Measurements from ENCODE around the gene RAI14.

RAI14 gene

DNA sequence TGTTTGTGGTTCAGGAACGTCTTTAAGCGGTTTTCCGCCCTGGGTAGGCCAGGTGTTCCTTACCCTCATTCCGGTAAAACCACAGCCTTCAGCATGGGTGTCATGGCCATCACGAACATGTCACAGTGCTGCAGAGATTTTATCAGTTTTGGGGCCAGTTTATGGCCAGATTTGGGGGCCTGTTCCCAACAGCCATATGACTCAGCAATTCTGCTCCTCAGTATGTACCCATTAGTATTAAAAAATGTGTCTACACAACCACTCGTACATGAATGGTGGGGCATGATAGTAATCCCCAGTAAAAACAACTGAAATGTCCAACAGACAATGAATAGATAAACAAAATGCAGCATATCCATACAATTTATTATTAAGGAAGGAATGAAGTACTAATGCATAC is 130.9 kb downstream of the RAI14 start:
- no peak overlapping the region for H3K4me3 ChIP-seq (replicated peaks; ENCODE audit: low read depth, low read length)
- TF ChIP-seq, protein P1, sequence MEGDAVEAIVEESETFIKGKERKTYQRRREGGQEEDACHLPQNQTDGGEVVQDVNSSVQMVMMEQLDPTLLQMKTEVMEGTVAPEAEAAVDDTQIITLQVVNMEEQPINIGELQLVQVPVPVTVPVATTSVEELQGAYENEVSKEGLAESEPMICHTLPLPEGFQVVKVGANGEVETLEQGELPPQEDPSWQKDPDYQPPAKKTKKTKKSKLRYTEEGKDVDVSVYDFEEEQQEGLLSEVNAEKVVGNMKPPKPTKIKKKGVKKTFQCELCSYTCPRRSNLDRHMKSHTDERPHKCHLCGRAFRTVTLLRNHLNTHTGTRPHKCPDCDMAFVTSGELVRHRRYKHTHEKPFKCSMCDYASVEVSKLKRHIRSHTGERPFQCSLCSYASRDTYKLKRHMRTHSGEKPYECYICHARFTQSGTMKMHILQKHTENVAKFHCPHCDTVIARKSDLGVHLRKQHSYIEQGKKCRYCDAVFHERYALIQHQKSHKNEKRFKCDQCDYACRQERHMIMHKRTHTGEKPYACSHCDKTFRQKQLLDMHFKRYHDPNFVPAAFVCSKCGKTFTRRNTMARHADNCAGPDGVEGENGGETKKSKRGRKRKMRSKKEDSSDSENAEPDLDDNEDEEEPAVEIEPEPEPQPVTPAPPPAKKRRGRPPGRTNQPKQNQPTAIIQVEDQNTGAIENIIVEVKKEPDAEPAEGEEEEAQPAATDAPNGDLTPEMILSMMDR (IDR thresholded peaks at IDR 0.05; ENCODE audit: low read depth, low read length, missing control alignments) = no peak
- DNase-seq (ENCODE audit: extremely low read depth, low read depth) = no peak

DNA sequence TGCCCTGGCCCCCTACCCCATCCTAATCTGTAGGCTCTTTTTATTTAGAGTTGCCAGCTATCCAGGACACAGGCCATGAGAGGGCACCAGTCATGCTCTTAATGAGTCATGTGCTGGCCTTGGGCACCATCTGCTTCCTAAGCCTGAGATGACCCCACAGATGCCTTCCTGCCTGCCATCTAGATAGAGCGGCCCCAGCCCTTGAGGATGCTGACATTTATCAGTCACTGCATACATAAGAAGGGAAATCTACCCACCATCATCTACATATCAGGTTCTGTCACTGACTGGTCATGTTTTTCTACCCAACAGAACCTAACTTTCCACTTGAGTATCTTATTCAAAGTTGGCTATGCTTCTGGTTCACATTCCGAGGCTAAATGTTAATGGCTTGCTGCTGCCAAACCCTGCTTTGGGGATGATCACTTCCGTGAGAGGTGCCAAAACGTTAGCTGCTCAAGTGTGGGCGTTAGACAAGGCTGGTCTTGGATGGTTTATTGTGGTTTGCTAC is 132.9 kb downstream of the RAI14 start:
- DNase-seq (ENCODE audit: extremely low read depth, low read depth) = no peak
- TF ChIP-seq, protein P1 (IDR thresholded peaks at IDR 0.05; ENCODE audit: low read depth, low read length, missing control alignments) = no peak
- H3K4me3 ChIP-seq (replicated peaks; ENCODE audit: low read depth, low read length) = no peak overlapping the region

DNA sequence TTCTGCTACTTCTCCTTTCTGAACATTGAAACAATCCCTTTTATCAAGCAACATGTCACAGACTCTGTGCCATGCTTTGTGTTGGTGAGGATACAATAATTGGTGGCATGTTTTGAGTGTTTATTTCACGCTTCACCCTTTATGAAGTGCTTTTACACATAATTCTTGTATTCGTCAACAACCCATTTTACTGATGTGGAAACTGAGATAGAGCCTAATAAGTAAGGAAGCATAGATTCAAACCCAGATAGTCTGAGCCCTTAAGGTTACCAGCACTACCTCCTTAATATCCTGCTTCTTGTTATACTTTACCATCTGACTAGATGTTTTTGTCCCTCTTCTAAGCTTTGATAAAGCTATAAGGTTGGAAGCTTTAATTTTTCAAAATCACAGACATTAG is 133.5 kb downstream of the RAI14 start:
- no peak for DNase-seq (ENCODE audit: extremely low read depth, low read depth)
- TF ChIP-seq, protein P1 (IDR thresholded peaks at IDR 0.05; ENCODE audit: low read depth, low read length, missing control alignments) = no peak
- no peak overlapping the region for H3K4me3 ChIP-seq (replicated peaks; ENCODE audit: low read depth, low read length)

DNA sequence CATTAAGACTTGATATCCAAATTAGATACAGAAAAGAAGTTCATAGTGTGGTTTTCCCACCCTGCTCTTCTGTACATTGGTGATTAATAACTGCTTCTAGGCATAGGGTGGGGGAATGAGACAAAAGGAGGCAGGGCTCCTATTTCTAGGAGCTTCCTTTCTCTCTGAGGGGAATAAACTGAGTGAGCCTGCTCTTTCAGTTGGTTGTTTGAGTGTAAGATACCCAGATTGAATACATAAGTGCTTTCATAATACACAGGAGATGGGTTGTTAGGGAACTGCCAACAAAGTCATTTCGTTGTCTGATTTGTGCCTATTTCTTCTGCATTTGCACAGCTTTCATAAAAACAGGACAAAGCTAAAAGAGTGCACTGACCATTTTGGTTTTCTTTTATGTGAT is 133.9 kb downstream of the RAI14 start:
- no peak for DNase-seq (ENCODE audit: extremely low read depth, low read depth)
- H3K4me3 ChIP-seq (replicated peaks; ENCODE audit: low read depth, low read length) = no peak overlapping the region
- TF ChIP-seq, protein P1 (IDR thresholded peaks at IDR 0.05; ENCODE audit: low read depth, low read length, missing control alignments) = no peak

DNA sequence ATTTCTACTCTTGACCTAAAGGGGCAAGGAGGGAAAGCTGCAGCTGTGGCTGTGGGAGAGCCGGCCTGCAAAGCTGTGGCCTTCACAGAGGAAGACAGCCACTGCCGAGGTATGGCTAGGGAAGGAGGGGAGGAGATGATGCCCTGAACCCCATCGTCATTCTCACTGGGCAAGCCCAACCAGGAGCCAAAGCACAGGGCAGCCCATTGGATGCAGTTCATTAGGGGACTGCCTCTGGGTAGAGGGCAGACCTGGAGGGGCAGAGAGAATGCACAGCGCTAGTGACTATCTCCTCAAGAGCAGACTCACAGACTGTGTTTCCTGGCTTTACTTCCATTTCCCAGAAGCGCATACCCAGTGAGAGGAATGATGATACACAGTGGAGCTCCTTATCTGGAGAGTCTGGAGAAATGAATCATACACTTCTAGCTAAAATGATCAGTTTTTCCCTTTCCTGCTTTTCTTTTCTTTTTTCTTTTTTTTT is 135.7 kb downstream of the RAI14 start:
- TF ChIP-seq, protein P1 (IDR thresholded peaks at IDR 0.05; ENCODE audit: low read depth, low read length, missing control alignments) = no peak
- no peak overlapping the region for H3K4me3 ChIP-seq (replicated peaks; ENCODE audit: low read depth, low read length)
- DNase-seq (ENCODE audit: extremely low read depth, low read depth) = no peak

DNA sequence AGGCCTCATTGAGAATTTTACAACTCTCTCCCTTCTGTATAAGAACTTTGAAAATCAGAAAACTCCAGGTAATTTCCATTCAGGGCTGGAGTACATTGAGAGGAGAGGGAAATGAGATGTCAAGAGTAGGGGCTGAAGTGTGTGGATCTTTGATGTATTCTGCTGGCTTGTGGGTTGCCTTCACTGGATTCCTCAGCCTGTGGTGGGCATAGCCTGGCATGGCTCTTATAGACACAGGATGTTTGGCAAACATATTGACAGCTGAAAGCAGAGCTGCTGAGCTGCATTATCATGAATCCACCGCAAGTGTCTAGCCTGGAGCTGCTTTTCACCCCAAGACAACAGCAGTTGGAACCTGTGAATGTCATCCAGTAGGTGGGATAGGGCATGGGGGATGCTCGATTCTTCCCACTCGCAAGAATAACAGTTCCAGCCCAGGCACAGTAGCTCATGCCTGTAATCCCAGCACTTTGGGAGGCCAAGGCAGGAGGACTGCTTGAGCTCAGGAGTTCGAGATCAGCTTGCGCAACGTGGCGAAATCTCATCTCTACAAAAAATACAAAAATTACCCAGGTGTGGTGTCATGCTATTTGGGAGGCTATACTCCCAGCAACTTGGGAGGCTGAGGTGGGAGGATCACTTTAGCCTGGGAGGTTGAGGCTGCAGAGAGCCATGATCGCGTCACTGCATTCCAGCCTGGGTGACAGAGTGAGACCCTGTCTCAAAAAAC is 146.9 kb downstream of the RAI14 start:
- H3K4me3 ChIP-seq (replicated peaks; ENCODE audit: low read depth, low read length) = no peak overlapping the region
- no peak for DNase-seq (ENCODE audit: extremely low read depth, low read depth)
- TF ChIP-seq, protein P1 (IDR thresholded peaks at IDR 0.05; ENCODE audit: low read depth, low read length, missing control alignments) = no peak

All from HFF-Myc (cell line).